WTC11 (cell line): ENCODE results near the gene COL20A1. TPM values are rescaled to one million over a fixed set of nuclear protein-coding genes. Genes with fewer than 3 reads are reported as not detected.

Source experiments
- ATAC-seq: fragments of 200-7000 bp; cut with Tn5 transposase; 2 replicates; pipeline ENCODE4 v1.10.0; 2021; ENCODE audit warnings: mild to moderate bottlenecking, moderate library complexity
- CTCF ChIA-PET: fragments of 300-600 bp; sonication (Branson Sonifier 250); formaldehyde crosslinking; loops from one replicate; lab custom pipeline; 2021; ENCODE audit warnings: antibody characterized with exemption; lab: Charles Lee
- POLR2A ChIA-PET: fragments of 350-600 bp; sonication (Branson Sonifier 250); formaldehyde crosslinking; loops from one replicate; lab custom pipeline; 2021; ENCODE audit warnings: antibody characterized with exemption; lab: Charles Lee
- DNase-seq: peaks from one replicate; pipeline ENCODE4 v3.0.0; 2021; ENCODE audit warnings: low spot score
- H3K27ac Mint-ChIP-seq: 2 replicates; pipeline ENCODE4 v1.8.0; 2021; ENCODE audit warnings: mixed read lengths
- H3K27me3 Mint-ChIP-seq: 2 replicates; pipeline ENCODE4 v1.8.0; 2021; ENCODE audit warnings: low read depth, mild to moderate bottlenecking, moderate library complexity, mixed read lengths
- H3K36me3 Mint-ChIP-seq: 2 replicates; pipeline ENCODE4 v1.8.0; 2021; ENCODE audit warnings: mixed read lengths
- H3K4me1 Mint-ChIP-seq: 2 replicates; pipeline ENCODE4 v1.8.0; 2022; ENCODE audit warnings: mixed read lengths
- H3K4me3 Mint-ChIP-seq: 2 replicates; pipeline ENCODE4 v1.8.0; 2021; ENCODE audit warnings: mild to moderate bottlenecking, moderate library complexity, mixed read lengths
- H3K9me3 Mint-ChIP-seq: 2 replicates; pipeline ENCODE4 v1.8.0; 2021; ENCODE audit warnings: mixed read lengths
- ATF1 ChIP-seq: sonication (generic); formaldehyde crosslinking; IDR thresholded peaks from 2 replicates; pipeline ENCODE4 v1.8.1; 2023; ENCODE audit warnings: mild to moderate bottlenecking, moderate library complexity, missing genetic modification reagents
- CBFB ChIP-seq: sonication (generic); formaldehyde crosslinking; IDR thresholded peaks from 2 replicates; pipeline ENCODE4 v1.8.1; 2022; ENCODE audit warnings: mild to moderate bottlenecking, low read depth, missing genetic modification reagents
- E2F5 ChIP-seq: sonication (generic); formaldehyde crosslinking; IDR thresholded peaks from 2 replicates; pipeline ENCODE4 v1.8.1; 2022; ENCODE audit warnings: mild to moderate bottlenecking, moderate library complexity, missing genetic modification reagents
- EMX1 ChIP-seq: fragments of 250-450 bp; sonication (Bioruptor Pico); IDR thresholded peaks from 2 replicates; pipeline ENCODE4 v1.8.0; 2021; ENCODE audit warnings: mild to moderate bottlenecking
- FOXK1 ChIP-seq: sonication (generic); formaldehyde crosslinking; IDR thresholded peaks from 2 replicates; pipeline ENCODE4 v1.8.0; 2022; ENCODE audit warnings: mild to moderate bottlenecking, moderate library complexity, missing genetic modification reagents
- FOXP1 ChIP-seq: sonication (generic); formaldehyde crosslinking; IDR thresholded peaks from 2 replicates; pipeline ENCODE4 v1.8.0; 2022; ENCODE audit warnings: missing genetic modification reagents, mild to moderate bottlenecking, moderate library complexity, borderline replicate concordance
- KAT7 ChIP-seq: sonication (generic); formaldehyde crosslinking; IDR thresholded peaks from 2 replicates; pipeline ENCODE4 v1.8.1; 2023; ENCODE audit warnings: missing genetic modification reagents, mild to moderate bottlenecking, borderline replicate concordance
- NR1H2 ChIP-seq: sonication (generic); formaldehyde crosslinking; IDR thresholded peaks from 2 replicates; pipeline ENCODE4 v1.9.0; 2021; ENCODE audit warnings: mild to moderate bottlenecking, moderate library complexity, missing genetic modification reagents
- NR3C1 ChIP-seq: sonication (generic); formaldehyde crosslinking; conservative IDR thresholded peaks from 2 replicates; pipeline ENCODE4 v1.8.1; 2023; ENCODE audit warnings: low read depth, mild to moderate bottlenecking, missing genetic modification reagents
- PRRX2 ChIP-seq: fragments of 250-450 bp; sonication (Bioruptor Pico); IDR thresholded peaks from 2 replicates; pipeline ENCODE4 v1.8.0; 2021; ENCODE audit warnings: mild to moderate bottlenecking
- TEAD4 ChIP-seq: sonication (generic); formaldehyde crosslinking; IDR thresholded peaks from 2 replicates; pipeline ENCODE4 v1.8.0; 2022; ENCODE audit warnings: mild to moderate bottlenecking, missing genetic modification reagents
- TP53 ChIP-seq: sonication (generic); formaldehyde crosslinking; IDR thresholded peaks from 2 replicates; pipeline ENCODE4 v1.8.1; 2023; ENCODE audit warnings: mild to moderate bottlenecking, missing genetic modification reagents
- USF2 ChIP-seq: sonication (generic); formaldehyde crosslinking; IDR thresholded peaks from 2 replicates; pipeline ENCODE4 v1.8.1; 2023; ENCODE audit warnings: mild to moderate bottlenecking, missing genetic modification reagents, moderate library complexity
- ZBTB21 ChIP-seq: sonication (generic); formaldehyde crosslinking; IDR thresholded peaks from 2 replicates; pipeline ENCODE4 v1.8.1; 2023; ENCODE audit warnings: mild to moderate bottlenecking, missing genetic modification reagents, borderline replicate concordance
- ZNF121 ChIP-seq: sonication (generic); formaldehyde crosslinking; IDR thresholded peaks from 2 replicates; pipeline ENCODE4 v1.8.0; 2023; ENCODE audit warnings: missing genetic modification reagents
- ZNF138 ChIP-seq: sonication (generic); formaldehyde crosslinking; conservative IDR thresholded peaks from 2 replicates; pipeline ENCODE4 v1.8.1; 2022; ENCODE audit warnings: mild to moderate bottlenecking, moderate library complexity, missing genetic modification reagents
- ZNF317 ChIP-seq: sonication (generic); formaldehyde crosslinking; IDR thresholded peaks from 2 replicates; pipeline ENCODE4 v1.8.1; 2023; ENCODE audit warnings: low read depth, mild to moderate bottlenecking, moderate library complexity, missing genetic modification reagents, borderline replicate concordance
- ZNF396 ChIP-seq: fragments of 250-450 bp; sonication (Bioruptor Pico); IDR thresholded peaks from 2 replicates; pipeline ENCODE4 v1.8.0; 2021; ENCODE audit warnings: mild to moderate bottlenecking, moderate library complexity, borderline replicate concordance
- ZNF416 ChIP-seq: fragments of 250-450 bp; sonication (Bioruptor Pico); IDR thresholded peaks from 2 replicates; pipeline ENCODE4 v1.9.0; 2021; ENCODE audit warnings: mild to moderate bottlenecking, inconsistent platforms
- ZNF671 ChIP-seq: fragments of 250-450 bp; sonication (Bioruptor Pico); IDR thresholded peaks from 2 replicates; pipeline ENCODE4 v1.8.0; 2021; ENCODE audit warnings: mild to moderate bottlenecking
- total RNA-seq: library from RNA; stranded (reverse); gene quantifications from 3 replicates; pipeline ENCODE4 v1.2.3, GENCODE V29; 2021
- TF ChIP-seq, protein P1 (sequence below): sonication (generic); formaldehyde crosslinking; conservative IDR thresholded peaks from 2 replicates; pipeline ENCODE4 v1.8.1; 2022; ENCODE audit warnings: mild to moderate bottlenecking, missing genetic modification reagents
- TF ChIP-seq, protein P2 (sequence below): sonication (generic); formaldehyde crosslinking; IDR thresholded peaks from 2 replicates; pipeline ENCODE4 v1.8.0; 2022; ENCODE audit warnings: mild to moderate bottlenecking, missing genetic modification reagents
- TF ChIP-seq, protein P3 (sequence below): sonication (generic); formaldehyde crosslinking; IDR thresholded peaks from 2 replicates; pipeline ENCODE4 v1.8.1; 2022; ENCODE audit warnings: missing genetic modification reagents, borderline replicate concordance
- TF ChIP-seq, protein P4 (sequence below): sonication (generic); formaldehyde crosslinking; IDR thresholded peaks from 2 replicates; pipeline ENCODE4 v1.8.0; 2022; ENCODE audit warnings: mild to moderate bottlenecking, missing genetic modification reagents

Gene COL20A1
- total RNA-seq, 1 experiment from 2014 or later, result 1.3 TPM

DNA sequence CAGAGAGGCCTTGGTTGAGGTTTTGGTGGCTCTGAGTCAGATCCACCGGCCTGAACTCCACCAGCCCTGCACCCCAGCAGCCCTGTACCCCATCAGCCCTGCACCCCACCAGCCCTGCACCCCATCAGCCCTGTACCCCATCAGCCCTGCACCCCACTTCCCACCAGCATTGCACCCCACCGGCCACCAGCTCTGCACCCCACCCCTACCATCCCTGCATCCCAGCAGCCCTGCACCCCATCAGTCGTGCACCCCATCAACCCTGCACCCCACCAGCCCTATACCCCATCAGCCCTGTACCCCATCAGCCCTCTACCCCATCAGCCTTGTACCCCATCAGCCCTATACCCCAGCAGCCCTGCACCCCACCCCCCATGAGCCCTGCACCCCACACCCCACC is 82.5 kb downstream of the COL20A1 start:
- no peak overlapping the region for H3K27ac Mint-ChIP-seq
- H3K36me3 Mint-ChIP-seq, result no peaks in the 10 kb centered on the region
- peaks cover 19% of the 10 kb centered on the region for H3K4me1 Mint-ChIP-seq
- POLR2A ChIA-PET, result no interaction called here
- H3K9me3 Mint-ChIP-seq, result no peaks in the 10 kb centered on the region
- CTCF ChIA-PET, result no interaction called here
- no peaks in the 10 kb centered on the region; the same call in 1 of the 2 replicates for H3K27me3 Mint-ChIP-seq
- ATAC-seq, result no peak
- DNase-seq, result no peak
- no peak for TF ChIP-seq CBFB (CRISPR knock-in tag)
- no peak for TF ChIP-seq ZNF138
- TF ChIP-seq ATF1 (CRISPR knock-in tag), result no peak
- TF ChIP-seq, protein P1, sequence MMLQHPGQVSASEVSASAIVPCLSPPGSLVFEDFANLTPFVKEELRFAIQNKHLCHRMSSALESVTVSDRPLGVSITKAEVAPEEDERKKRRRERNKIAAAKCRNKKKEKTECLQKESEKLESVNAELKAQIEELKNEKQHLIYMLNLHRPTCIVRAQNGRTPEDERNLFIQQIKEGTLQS (CRISPR knock-in tag), result no peak
- no peak for TF ChIP-seq FOXK1 (CRISPR knock-in tag)
- TF ChIP-seq, protein P2, sequence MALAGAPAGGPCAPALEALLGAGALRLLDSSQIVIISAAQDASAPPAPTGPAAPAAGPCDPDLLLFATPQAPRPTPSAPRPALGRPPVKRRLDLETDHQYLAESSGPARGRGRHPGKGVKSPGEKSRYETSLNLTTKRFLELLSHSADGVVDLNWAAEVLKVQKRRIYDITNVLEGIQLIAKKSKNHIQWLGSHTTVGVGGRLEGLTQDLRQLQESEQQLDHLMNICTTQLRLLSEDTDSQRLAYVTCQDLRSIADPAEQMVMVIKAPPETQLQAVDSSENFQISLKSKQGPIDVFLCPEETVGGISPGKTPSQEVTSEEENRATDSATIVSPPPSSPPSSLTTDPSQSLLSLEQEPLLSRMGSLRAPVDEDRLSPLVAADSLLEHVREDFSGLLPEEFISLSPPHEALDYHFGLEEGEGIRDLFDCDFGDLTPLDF, result no peak
- no peak for TF ChIP-seq ZNF317
- no peak for TF ChIP-seq NR3C1 (CRISPR knock-in tag)
- TF ChIP-seq, protein P3, sequence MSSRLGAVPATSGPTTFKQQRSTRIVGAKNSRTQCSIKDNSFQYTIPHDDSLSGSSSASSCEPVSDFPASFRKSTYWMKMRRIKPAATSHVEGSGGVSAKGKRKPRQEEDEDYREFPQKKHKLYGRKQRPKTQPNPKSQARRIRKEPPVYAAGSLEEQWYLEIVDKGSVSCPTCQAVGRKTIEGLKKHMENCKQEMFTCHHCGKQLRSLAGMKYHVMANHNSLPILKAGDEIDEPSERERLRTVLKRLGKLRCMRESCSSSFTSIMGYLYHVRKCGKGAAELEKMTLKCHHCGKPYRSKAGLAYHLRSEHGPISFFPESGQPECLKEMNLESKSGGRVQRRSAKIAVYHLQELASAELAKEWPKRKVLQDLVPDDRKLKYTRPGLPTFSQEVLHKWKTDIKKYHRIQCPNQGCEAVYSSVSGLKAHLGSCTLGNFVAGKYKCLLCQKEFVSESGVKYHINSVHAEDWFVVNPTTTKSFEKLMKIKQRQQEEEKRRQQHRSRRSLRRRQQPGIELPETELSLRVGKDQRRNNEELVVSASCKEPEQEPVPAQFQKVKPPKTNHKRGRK, result no peak
- TF ChIP-seq PRRX2 (CRISPR knock-in tag), result no peak
- TF ChIP-seq EMX1 (CRISPR knock-in tag), result no peak
- H3K4me3 Mint-ChIP-seq, result no peak overlapping the region

DNA sequence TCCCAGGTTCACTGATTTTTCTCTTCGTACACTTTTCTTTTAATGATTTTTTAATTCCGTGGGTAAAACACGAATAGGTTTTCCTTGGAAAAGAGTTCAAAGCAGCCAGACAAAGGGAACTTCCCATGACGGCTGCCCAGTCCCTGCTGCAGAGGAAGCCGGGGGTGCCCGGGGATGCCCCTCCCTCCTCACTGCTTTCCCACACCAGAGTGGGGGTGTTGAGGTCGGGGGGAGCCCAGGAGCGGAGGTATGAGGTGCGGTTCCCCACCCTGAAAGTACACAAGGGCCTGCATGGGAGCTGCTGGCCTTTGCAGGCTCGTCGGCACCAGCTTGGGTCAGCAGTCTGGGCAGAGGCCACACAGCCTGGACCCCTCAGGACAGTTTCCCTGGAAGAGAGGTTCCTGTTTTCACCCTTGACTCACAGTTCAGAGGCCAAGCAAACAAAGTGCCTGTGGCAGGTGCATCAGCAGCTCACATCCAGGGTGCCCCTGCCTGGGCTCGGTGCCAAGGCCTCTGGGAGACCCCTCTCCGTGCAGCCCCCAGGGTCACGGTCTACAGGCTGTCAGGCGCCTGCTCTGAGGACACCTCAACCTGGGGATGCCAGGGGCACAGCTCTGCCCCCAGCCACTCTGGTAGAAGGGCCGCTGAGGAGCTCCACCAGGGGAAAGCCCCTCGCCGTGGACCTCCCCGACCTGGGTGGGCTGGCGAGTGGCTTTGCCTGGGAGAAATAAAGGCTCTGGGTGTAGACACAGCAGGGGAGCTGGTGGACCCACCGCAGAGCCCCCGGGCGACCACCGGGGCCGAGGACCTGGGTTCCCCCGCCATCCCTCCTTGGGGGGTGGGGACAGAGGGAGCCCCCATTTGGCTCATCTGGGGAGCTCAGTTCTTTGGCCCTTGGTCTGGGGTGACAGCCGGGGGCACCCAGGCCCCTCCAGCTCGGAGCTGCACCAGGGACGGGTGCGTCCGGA is 83.6 kb downstream of the COL20A1 start:
- no peaks in the 10 kb centered on the region; the same call in 1 of the 2 replicates for H3K27me3 Mint-ChIP-seq
- ATAC-seq (no peak), DNase-seq (no peak)
- no peaks in the 10 kb centered on the region for H3K9me3 Mint-ChIP-seq
- no peak for TF ChIP-seq NR1H2 (CRISPR knock-in tag)
- TF ChIP-seq E2F5 (CRISPR knock-in tag), result 0 out of 2 replicates have a peak, but pooled peaks have one; percentile 52
- ChIA-PET POLR2A (interaction anchor here (0.5 to 1.0 kb wide), 3 partner anchors 14 to 1014 kb away, joined by 3 to 4 read pairs (median 3); no protein-coding TSS in a partner anchor), CTCF (interaction anchor here (0.6 to 3.4 kb wide), 24 partner anchors 9 to 162 kb away, joined by 3 to 98 read pairs (median 7); partner anchors contain the start of genes ARFGAP1, CHRNA4 and COL20A1)
- H3K27ac Mint-ChIP-seq, result no peak overlapping the region
- no peak overlapping the region for H3K4me3 Mint-ChIP-seq
- peaks cover 13% of the 10 kb centered on the region for H3K4me1 Mint-ChIP-seq
- no peaks in the 10 kb centered on the region for H3K36me3 Mint-ChIP-seq

DNA sequence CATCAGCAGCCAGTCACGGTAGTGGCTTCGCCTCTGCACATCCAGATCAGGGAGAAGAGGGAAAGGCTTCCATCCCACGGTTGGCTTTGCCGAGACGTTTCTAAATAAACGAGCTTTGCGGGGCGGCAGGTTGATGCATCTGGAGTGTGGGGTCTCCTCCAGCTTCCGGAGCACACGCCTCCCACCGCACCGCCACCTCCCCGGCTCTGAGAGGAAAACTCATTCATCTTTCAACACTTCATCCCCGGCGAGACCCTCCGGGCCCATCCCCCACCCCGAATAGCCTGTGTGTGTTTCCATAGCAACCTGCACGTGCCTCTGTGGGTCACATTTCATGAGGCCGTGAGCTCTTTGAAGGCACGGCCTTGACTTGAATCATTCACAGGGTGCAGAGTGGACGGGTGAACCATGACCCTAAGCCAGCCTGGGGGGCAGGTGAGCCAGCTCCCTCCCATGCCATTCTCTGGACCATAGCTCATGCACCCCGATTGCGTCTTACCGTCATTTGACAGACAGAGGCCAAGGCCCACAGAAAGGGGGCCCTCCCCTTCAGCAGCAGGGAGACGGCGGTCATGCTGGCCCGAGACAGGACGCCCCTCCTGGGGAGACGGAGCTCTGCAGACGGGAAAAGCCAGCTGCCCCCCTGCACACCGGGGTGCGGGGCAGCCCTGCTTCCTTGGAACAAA is 84.4 kb downstream of the COL20A1 start:
- Mint-ChIP-seq H3K9me3 (no peaks in the 10 kb centered on the region), H3K36me3 (no peaks in the 10 kb centered on the region), H3K27me3 (no peaks in the 10 kb centered on the region; the same call in 1 of the 2 replicates), H3K4me1 (peaks cover 13% of the 10 kb centered on the region), H3K4me3 (peak overlapping the region; percentile 17; the same call in 1 of the 2 replicates), H3K27ac (no peak overlapping the region)
- ChIA-PET POLR2A (interaction anchor here (0.5 to 1.0 kb wide), 4 partner anchors 15 to 1015 kb away, joined by 3 to 4 read pairs (median 3); no protein-coding TSS in a partner anchor), CTCF (interaction anchor here (0.6 to 3.4 kb wide), 43 partner anchors 8 to 583 kb away, joined by 3 to 98 read pairs (median 5); partner anchors contain the start of genes ARFGAP1, CHRNA4, COL20A1 and PPDPF)
- DNase-seq (peak; percentile 66), ATAC-seq (peak; percentile 46)
- TF ChIP-seq TP53 (CRISPR knock-in tag), result no peak
- no peak for TF ChIP-seq ZBTB21
- no peak for TF ChIP-seq TEAD4 (CRISPR knock-in tag)
- TF ChIP-seq ZNF396 (CRISPR knock-in tag), result no peak
- no peak for TF ChIP-seq FOXP1 (CRISPR knock-in tag)
- no peak for TF ChIP-seq ZNF671 (CRISPR knock-in tag)
- no peak for TF ChIP-seq ZNF121 (CRISPR knock-in tag)
- no peak for TF ChIP-seq ZNF416
- no peak for TF ChIP-seq ZNF138
- TF ChIP-seq, protein P4, sequence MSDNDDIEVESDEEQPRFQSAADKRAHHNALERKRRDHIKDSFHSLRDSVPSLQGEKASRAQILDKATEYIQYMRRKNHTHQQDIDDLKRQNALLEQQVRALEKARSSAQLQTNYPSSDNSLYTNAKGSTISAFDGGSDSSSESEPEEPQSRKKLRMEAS (CRISPR knock-in tag), result peak; percentile 59; the same call in 1 of the 2 replicates
- peak; percentile 63 for TF ChIP-seq USF2 (CRISPR knock-in tag)
- TF ChIP-seq KAT7 (CRISPR knock-in tag), result no peak
- TF ChIP-seq E2F5 (CRISPR knock-in tag), result no peak
